WTC11 (cell line): ENCODE measurements around the gene GMEB2. TPM values are rescaled to one million over a fixed set of nuclear protein-coding genes. Genes with fewer than 3 reads are reported as not detected.
"Not testable (repeated sequence)": the region's sequence is repeated elsewhere in the genome, so short reads cannot be mapped to it uniquely, and the experiment has no call there.

Source experiments
- ATAC-seq: fragments of 200-7000 bp; cut with Tn5 transposase; 2 replicates; pipeline ENCODE4 v1.10.0; 2021; ENCODE audit warnings: mild to moderate bottlenecking, moderate library complexity
- CTCF ChIA-PET: fragments of 300-600 bp; sonication (Branson Sonifier 250); formaldehyde crosslinking; loops from one replicate; lab custom pipeline; 2021; ENCODE audit warnings: antibody characterized with exemption; lab: Charles Lee
- POLR2A ChIA-PET: fragments of 350-600 bp; sonication (Branson Sonifier 250); formaldehyde crosslinking; loops from one replicate; lab custom pipeline; 2021; ENCODE audit warnings: antibody characterized with exemption; lab: Charles Lee
- DNase-seq: peaks from one replicate; pipeline ENCODE4 v3.0.0; 2021; ENCODE audit warnings: low spot score
- H3K27ac Mint-ChIP-seq: 2 replicates; pipeline ENCODE4 v1.8.0; 2021; ENCODE audit warnings: mixed read lengths
- H3K27me3 Mint-ChIP-seq: 2 replicates; pipeline ENCODE4 v1.8.0; 2021; ENCODE audit warnings: low read depth, mild to moderate bottlenecking, moderate library complexity, mixed read lengths
- H3K36me3 Mint-ChIP-seq: 2 replicates; pipeline ENCODE4 v1.8.0; 2021; ENCODE audit warnings: mixed read lengths
- H3K4me1 Mint-ChIP-seq: 2 replicates; pipeline ENCODE4 v1.8.0; 2022; ENCODE audit warnings: mixed read lengths
- H3K4me3 Mint-ChIP-seq: 2 replicates; pipeline ENCODE4 v1.8.0; 2021; ENCODE audit warnings: mild to moderate bottlenecking, moderate library complexity, mixed read lengths
- H3K9me3 Mint-ChIP-seq: 2 replicates; pipeline ENCODE4 v1.8.0; 2021; ENCODE audit warnings: mixed read lengths
- ATF2 ChIP-seq: sonication (generic); formaldehyde crosslinking; IDR thresholded peaks from 2 replicates; pipeline ENCODE4 v1.8.1; 2022; ENCODE audit warnings: low read depth, missing genetic modification reagents, borderline replicate concordance
- CBFB ChIP-seq: sonication (generic); formaldehyde crosslinking; IDR thresholded peaks from 2 replicates; pipeline ENCODE4 v1.8.1; 2022; ENCODE audit warnings: mild to moderate bottlenecking, low read depth, missing genetic modification reagents
- CDX4 ChIP-seq: fragments of 250-450 bp; sonication (Bioruptor Pico); IDR thresholded peaks from 2 replicates; pipeline ENCODE4 v1.9.0; 2021; ENCODE audit warnings: moderate library complexity, mild to moderate bottlenecking, inconsistent platforms, borderline replicate concordance
- ESRRA ChIP-seq: sonication (generic); formaldehyde crosslinking; IDR thresholded peaks from 2 replicates; pipeline ENCODE4 v1.8.1; 2022; ENCODE audit warnings: mild to moderate bottlenecking, missing genetic modification reagents, borderline replicate concordance
- FOXK1 ChIP-seq: sonication (generic); formaldehyde crosslinking; IDR thresholded peaks from 2 replicates; pipeline ENCODE4 v1.8.0; 2022; ENCODE audit warnings: mild to moderate bottlenecking, moderate library complexity, missing genetic modification reagents
- JAZF1 ChIP-seq: fragments of 250-450 bp; sonication (Bioruptor Pico); IDR thresholded peaks from 2 replicates; pipeline ENCODE4 v1.9.0; 2021; ENCODE audit warnings: moderate library complexity, mild to moderate bottlenecking, inconsistent platforms
- MAX ChIP-seq: sonication (generic); formaldehyde crosslinking; IDR thresholded peaks from 2 replicates; pipeline ENCODE4 v1.8.0; 2022; ENCODE audit warnings: mild to moderate bottlenecking, missing genetic modification reagents
- NR1H2 ChIP-seq: sonication (generic); formaldehyde crosslinking; IDR thresholded peaks from 2 replicates; pipeline ENCODE4 v1.9.0; 2021; ENCODE audit warnings: mild to moderate bottlenecking, moderate library complexity, missing genetic modification reagents
- NR2C2 ChIP-seq: sonication (generic); formaldehyde crosslinking; IDR thresholded peaks from 2 replicates; pipeline ENCODE4 v1.8.0; 2022; ENCODE audit warnings: mild to moderate bottlenecking, missing genetic modification reagents
- OVOL2 ChIP-seq: fragments of 250-450 bp; sonication (Bioruptor Pico); IDR thresholded peaks from 2 replicates; pipeline ENCODE4 v1.9.0; 2021; ENCODE audit warnings: mild to moderate bottlenecking, borderline replicate concordance
- PREB ChIP-seq: sonication (generic); formaldehyde crosslinking; IDR thresholded peaks from 2 replicates; pipeline ENCODE4 v1.8.1; 2022; ENCODE audit warnings: mild to moderate bottlenecking, missing genetic modification reagents, moderate library complexity, borderline replicate concordance
- TEAD4 ChIP-seq: sonication (generic); formaldehyde crosslinking; IDR thresholded peaks from 2 replicates; pipeline ENCODE4 v1.8.0; 2022; ENCODE audit warnings: mild to moderate bottlenecking, missing genetic modification reagents
- ZBTB43 ChIP-seq: sonication (generic); formaldehyde crosslinking; IDR thresholded peaks from 2 replicates; pipeline ENCODE4 v1.8.1; 2023; ENCODE audit warnings: mild to moderate bottlenecking, missing genetic modification reagents
- ZMAT4 ChIP-seq: fragments of 250-450 bp; sonication (Bioruptor Pico); IDR thresholded peaks from 2 replicates; pipeline ENCODE4 v1.9.0; 2021; ENCODE audit warnings: mild to moderate bottlenecking
- ZNF219 ChIP-seq: sonication (generic); formaldehyde crosslinking; IDR thresholded peaks from 2 replicates; pipeline ENCODE4 v1.8.0; 2023; ENCODE audit warnings: missing genetic modification reagents, mild to moderate bottlenecking, borderline replicate concordance
- ZNF232 ChIP-seq: sonication (generic); formaldehyde crosslinking; IDR thresholded peaks from 2 replicates; pipeline ENCODE4 v1.8.0; 2022; ENCODE audit warnings: mild to moderate bottlenecking, missing genetic modification reagents
- ZNF396 ChIP-seq: fragments of 250-450 bp; sonication (Bioruptor Pico); IDR thresholded peaks from 2 replicates; pipeline ENCODE4 v1.8.0; 2021; ENCODE audit warnings: mild to moderate bottlenecking, moderate library complexity, borderline replicate concordance
- ZNF423 ChIP-seq: fragments of 250-450 bp; sonication (Bioruptor Pico); IDR thresholded peaks from 2 replicates; pipeline ENCODE4 v2.1.2; 2022; ENCODE audit warnings: mild to moderate bottlenecking, moderate library complexity
- ZNF512 ChIP-seq: sonication (generic); formaldehyde crosslinking; IDR thresholded peaks from 2 replicates; pipeline ENCODE4 v1.8.1; 2022; ENCODE audit warnings: missing genetic modification reagents, borderline replicate concordance
- ZNF671 ChIP-seq: fragments of 250-450 bp; sonication (Bioruptor Pico); IDR thresholded peaks from 2 replicates; pipeline ENCODE4 v1.8.0; 2021; ENCODE audit warnings: mild to moderate bottlenecking
- total RNA-seq: library from RNA; stranded (reverse); gene quantifications from 3 replicates; pipeline ENCODE4 v1.2.3, GENCODE V29; 2021

Gene GMEB2
- total RNA-seq, 1 experiment from 2014 or later: 14.8 TPM

GRCh38 chr20:63641146-63641791, 14.4 kb upstream of the GMEB2 start (continued):
- TF ChIP-seq NR2C2 (CRISPR knock-in tag): no peak

GRCh38 chr20:63640686-63641085, 13.8 kb upstream of the GMEB2 start:
- not testable (repeated sequence) for H3K27me3 Mint-ChIP-seq, H3K4me1 Mint-ChIP-seq, H3K9me3 Mint-ChIP-seq, H3K4me3 Mint-ChIP-seq, H3K27ac Mint-ChIP-seq, H3K36me3 Mint-ChIP-seq, DNase-seq, ATAC-seq
- ChIA-PET CTCF (interaction anchor here (0.6 to 2.7 kb wide), 6 partner anchors 12 to 103 kb away, joined by 3 to 81 read pairs (median 16); partner anchors contain the start of genes GMEB2, PTK6 and STMN3), POLR2A (interaction anchor here (2.3 kb wide), 1 partner anchor 13 kb away, joined by 13 read pairs; the partner anchor contains the start of gene GMEB2)

GRCh38 chr20:63640086-63640485, 13.2 kb upstream of the GMEB2 start:
- Mint-ChIP-seq H3K36me3 (no peaks in the 10 kb centered on the region), H3K27me3 (no peaks in the 10 kb centered on the region), H3K9me3 (no peaks in the 10 kb centered on the region), H3K4me3 (no peak overlapping the region), H3K4me1 (peaks cover 9% of the 10 kb centered on the region), H3K27ac (no peak overlapping the region)
- POLR2A ChIA-PET: no interaction called here
- TF ChIP-seq TEAD4 (CRISPR knock-in tag): no peak
- TF ChIP-seq FOXK1 (CRISPR knock-in tag): no peak
- no peak for TF ChIP-seq NR1H2 (CRISPR knock-in tag)
- no peak for TF ChIP-seq ZBTB43 (CRISPR knock-in tag)
- TF ChIP-seq CDX4 (CRISPR knock-in tag): no peak
- TF ChIP-seq ZNF671 (CRISPR knock-in tag): no peak
- no peak for TF ChIP-seq ESRRA (CRISPR knock-in tag)
- TF ChIP-seq NR2C2 (CRISPR knock-in tag): no peak
- TF ChIP-seq PREB (CRISPR knock-in tag): no peak
- no peak for TF ChIP-seq ZNF512
- ATAC-seq (no peak), DNase-seq (no peak)
- CTCF ChIA-PET: no interaction called here

- no peak for DNase-seq
- H3K4me1 Mint-ChIP-seq: peaks cover 9% of the 10 kb centered on the region
- ChIA-PET CTCF (no interaction called here), POLR2A (no interaction called here)
- peak overlapping the region; percentile 91; the same call in 1 of the 2 replicates for H3K27ac Mint-ChIP-seq
- H3K27me3 Mint-ChIP-seq: no peaks in the 10 kb centered on the region
- H3K4me3 Mint-ChIP-seq: no peak overlapping the region
- no peaks in the 10 kb centered on the region for H3K36me3 Mint-ChIP-seq
- no peak for ATAC-seq
- H3K9me3 Mint-ChIP-seq: no peaks in the 10 kb centered on the region
- TF ChIP-seq ZMAT4 (no peak), ZNF232 (no peak), MAX (CRISPR knock-in tag) (no peak), ZNF396 (CRISPR knock-in tag) (no peak), ATF2 (CRISPR knock-in tag) (no peak), OVOL2 (no peak), CBFB (CRISPR knock-in tag) (no peak), ZNF423 (no peak), PREB (CRISPR knock-in tag) (no peak), ZNF219 (no peak), JAZF1 (CRISPR knock-in tag) (no peak)
These were observed 12.4 kb upstream of the GMEB2 start for GRCh38 chr20:63639093-63639975.
